Peyer's patch (tissue), 4 donors: Measurements from ENCODE around the gene PODXL2. TPM values are rescaled to one million over a fixed set of nuclear protein-coding genes. Genes with fewer than 3 reads are reported as not detected.
A peak's percentile ranks its signal among the peaks of the same experiment; 100 is the strongest.

Experiments
- DNase-seq, 3 donors: peaks; one replicate each; pipeline ENCODE4 v3.0.0-alpha.2; 2017 to 2019
- H3K27ac ChIP-seq, 4 donors: fragments of 200-600 bp; sonication (generic); one replicate each; pipeline ENCODE4 v1.5.1; 2016 to 2019
- H3K27me3 ChIP-seq, 2 donors: fragments of 200-600 bp; sonication (generic); one replicate each; pipeline ENCODE4 v1.5.1; 2019
- H3K36me3 ChIP-seq, 3 donors: fragments of 200-600 bp; sonication (generic); one replicate each; pipeline ENCODE4 v1.5.1; 2016 to 2019
- H3K4me1 ChIP-seq, 4 donors: fragments of 200-600 bp; sonication (generic); one replicate each; pipeline ENCODE4 v1.5.1; 2016 to 2019
- H3K4me3 ChIP-seq, 4 donors: fragments of 200-600 bp; sonication (generic); 1 replicate in 3 of 4; 2 replicates in 1 of 4; pipeline ENCODE4 v1.5.1; 2016 to 2019; ENCODE audit warnings: mild to moderate bottlenecking in 1 of 4
- H3K9me3 ChIP-seq, 4 donors: fragments of 200-600 bp; sonication (generic); one replicate each; pipeline ENCODE4 v1.5.1; 2016 to 2019; ENCODE audit warnings: mild to moderate bottlenecking in 1 of 4
- POLR2A ChIP-seq, 2 donors: fragments of 450-650 bp; IDR thresholded peaks; one replicate each; pipeline ENCODE4 v1.5.1; 2017; ENCODE audit warnings: antibody characterized with exemption in 2 of 2, mild to moderate bottlenecking in 2 of 2, moderate library complexity in 2 of 2
- total RNA-seq, 4 donors: library from RNA; depleted of rRNA; stranded (reverse); fragments of >200 nt; gene quantifications; one replicate each; pipeline ENCODE4 v1.1.0, GENCODE V29; 2016
- TF ChIP-seq, protein P1 (sequence below), 6 experiments: fragments of 450-650 bp in 4 of 6; fragments of 200-600 bp in 2 of 6; sonication (generic) in 1 of 6; IDR thresholded peaks; one replicate each; pipeline ENCODE4 v1.5.1; 2017 to 2019; ENCODE audit warnings: antibody characterized with exemption in 6 of 6, mild to moderate bottlenecking in 3 of 6, moderate library complexity in 1 of 6

Gene PODXL2
- total RNA-seq, 4 donors from 2014 or later, result 7.4 to 15.6 (median 9.9) TPM

DNA sequence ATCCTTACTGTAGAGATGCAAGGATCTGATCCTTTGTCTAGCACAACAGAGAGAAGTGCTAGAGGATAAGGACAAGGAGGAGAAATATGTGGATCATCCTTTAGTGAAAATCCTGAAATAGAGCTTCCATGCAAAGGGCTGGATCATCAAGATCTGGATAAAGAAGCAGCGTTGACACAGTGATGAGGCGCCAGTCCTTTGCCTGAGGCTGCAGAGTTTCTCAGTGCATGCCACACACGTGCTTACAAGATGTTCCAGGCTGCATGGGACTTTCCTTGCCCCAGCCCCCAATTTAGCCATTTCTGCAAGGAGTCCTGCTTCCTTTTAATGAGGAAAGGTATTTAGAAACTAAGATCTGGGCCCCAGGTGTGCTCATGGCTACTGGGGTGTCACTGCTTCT is 36.6 kb downstream of the PODXL2 start:
- TF ChIP-seq, protein P1, sequence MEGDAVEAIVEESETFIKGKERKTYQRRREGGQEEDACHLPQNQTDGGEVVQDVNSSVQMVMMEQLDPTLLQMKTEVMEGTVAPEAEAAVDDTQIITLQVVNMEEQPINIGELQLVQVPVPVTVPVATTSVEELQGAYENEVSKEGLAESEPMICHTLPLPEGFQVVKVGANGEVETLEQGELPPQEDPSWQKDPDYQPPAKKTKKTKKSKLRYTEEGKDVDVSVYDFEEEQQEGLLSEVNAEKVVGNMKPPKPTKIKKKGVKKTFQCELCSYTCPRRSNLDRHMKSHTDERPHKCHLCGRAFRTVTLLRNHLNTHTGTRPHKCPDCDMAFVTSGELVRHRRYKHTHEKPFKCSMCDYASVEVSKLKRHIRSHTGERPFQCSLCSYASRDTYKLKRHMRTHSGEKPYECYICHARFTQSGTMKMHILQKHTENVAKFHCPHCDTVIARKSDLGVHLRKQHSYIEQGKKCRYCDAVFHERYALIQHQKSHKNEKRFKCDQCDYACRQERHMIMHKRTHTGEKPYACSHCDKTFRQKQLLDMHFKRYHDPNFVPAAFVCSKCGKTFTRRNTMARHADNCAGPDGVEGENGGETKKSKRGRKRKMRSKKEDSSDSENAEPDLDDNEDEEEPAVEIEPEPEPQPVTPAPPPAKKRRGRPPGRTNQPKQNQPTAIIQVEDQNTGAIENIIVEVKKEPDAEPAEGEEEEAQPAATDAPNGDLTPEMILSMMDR (IDR thresholded peaks at IDR 0.05), result no peak
- TF ChIP-seq POLR2A (IDR thresholded peaks at IDR 0.05), result no peak
- no peaks in the 10 kb centered on the region for H3K9me3 ChIP-seq
- H3K27me3 ChIP-seq, result no peaks in the 10 kb centered on the region
- no peak overlapping the region for H3K27ac ChIP-seq
- no peak overlapping the region for H3K4me3 ChIP-seq
- H3K36me3 ChIP-seq, result no peaks in the 10 kb centered on the region
- DNase-seq, result no peak
- no peaks in the 10 kb centered on the region for H3K4me1 ChIP-seq

DNA sequence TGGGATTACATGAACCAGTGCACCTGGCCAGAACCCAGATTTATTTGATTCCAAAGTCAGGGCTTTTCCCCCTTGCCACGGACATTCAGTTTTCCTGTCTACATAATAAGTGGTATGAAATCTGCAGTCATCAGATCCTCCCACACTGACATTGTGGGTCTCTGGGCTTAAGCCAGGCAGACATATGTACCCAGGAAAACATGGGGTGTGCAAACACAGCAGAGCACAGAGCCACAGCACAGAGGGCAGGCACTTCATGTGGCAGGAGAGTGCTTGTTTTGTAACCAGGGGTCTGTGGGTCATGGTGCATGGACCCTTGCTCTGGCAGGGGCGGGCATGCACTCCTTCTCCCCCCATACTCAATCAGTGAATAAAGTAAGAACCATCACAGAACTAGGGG is 37.7 kb downstream of the PODXL2 start:
- H3K36me3 ChIP-seq, result no peaks in the 10 kb centered on the region
- H3K9me3 ChIP-seq, result no peaks in the 10 kb centered on the region
- peaks cover 0 to 4% (median under 1%) of the 10 kb centered on the region in 4 donors for H3K4me1 ChIP-seq
- H3K4me3 ChIP-seq, result no peak overlapping the region
- TF ChIP-seq POLR2A (IDR thresholded peaks at IDR 0.05), result no peak
- TF ChIP-seq, protein P1 (IDR thresholded peaks at IDR 0.05), result no peak
- H3K27me3 ChIP-seq, result no peaks in the 10 kb centered on the region
- H3K27ac ChIP-seq, result no peak overlapping the region
- no peak for DNase-seq

DNA sequence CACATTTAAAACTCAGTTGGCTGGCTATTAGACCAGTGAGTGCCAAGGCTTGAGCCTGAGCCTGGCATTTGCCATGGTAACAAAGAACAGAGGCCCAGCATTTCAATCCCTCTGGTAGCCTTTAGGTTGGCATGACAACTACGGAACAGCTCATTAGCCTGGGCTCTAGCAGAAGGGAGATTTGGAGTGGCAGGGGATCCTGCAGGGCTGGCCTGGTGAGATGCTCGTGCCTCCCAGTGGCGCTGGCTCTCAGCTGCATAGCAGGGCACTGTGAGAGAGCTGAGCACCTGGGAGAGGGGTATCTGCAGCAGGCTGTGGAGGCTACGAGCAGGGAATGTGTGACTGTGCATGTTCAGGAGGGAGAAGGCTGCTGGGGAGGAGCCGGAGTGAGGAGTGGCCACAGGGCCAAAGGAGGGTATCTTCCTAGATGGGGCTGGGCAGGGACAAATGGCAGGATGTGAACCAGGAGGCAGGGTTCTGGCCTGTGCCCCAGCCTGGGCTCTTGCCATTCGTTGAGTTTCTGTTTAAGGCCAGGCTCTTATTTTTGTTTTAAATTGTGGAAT is 38.2 kb downstream of the PODXL2 start:
- H3K36me3 ChIP-seq, result no peaks in the 10 kb centered on the region
- H3K9me3 ChIP-seq, result no peaks in the 10 kb centered on the region
- H3K4me3 ChIP-seq, result no peak overlapping the region
- H3K4me1 ChIP-seq, result peaks cover 0 to 7% (median 3%) of the 10 kb centered on the region in 4 donors
- TF ChIP-seq, protein P1 (IDR thresholded peaks at IDR 0.05), result no peak
- no peak for TF ChIP-seq POLR2A (IDR thresholded peaks at IDR 0.05)
- no peak overlapping the region for H3K27ac ChIP-seq
- no peak for DNase-seq
- no peaks in the 10 kb centered on the region for H3K27me3 ChIP-seq

DNA sequence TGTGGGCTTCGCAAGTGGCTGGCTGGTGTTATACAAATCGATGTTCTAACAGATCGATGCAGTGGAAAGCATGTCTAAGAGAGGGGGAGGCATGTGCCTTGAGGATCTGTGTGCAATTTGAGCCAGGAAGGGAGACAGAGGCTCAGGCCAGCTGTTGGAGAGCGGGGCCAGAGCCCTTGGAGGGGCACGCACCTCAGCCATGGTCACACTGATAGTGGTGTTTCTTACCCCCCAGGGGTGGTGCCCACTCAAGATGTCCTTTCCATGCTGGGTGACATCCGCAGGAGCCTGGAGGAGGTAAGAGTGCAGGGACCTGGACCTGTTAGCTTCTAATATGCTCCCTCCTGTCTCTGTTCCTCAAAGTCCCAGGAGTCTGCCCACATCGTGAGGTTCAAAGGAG is 39.9 kb downstream of the PODXL2 start:
- peak in 1 of 3 donors; percentile 34 for DNase-seq
- H3K9me3 ChIP-seq, result no peaks in the 10 kb centered on the region
- TF ChIP-seq, protein P1 (IDR thresholded peaks at IDR 0.05), result no peak
- no peak for TF ChIP-seq POLR2A (IDR thresholded peaks at IDR 0.05)
- no peak overlapping the region for H3K27ac ChIP-seq
- no peaks in the 10 kb centered on the region for H3K27me3 ChIP-seq
- H3K36me3 ChIP-seq, result no peaks in the 10 kb centered on the region
- H3K4me3 ChIP-seq, result no peak overlapping the region
- H3K4me1 ChIP-seq, result peaks cover 0 to 14% (median 5%) of the 10 kb centered on the region in 4 donors

DNA sequence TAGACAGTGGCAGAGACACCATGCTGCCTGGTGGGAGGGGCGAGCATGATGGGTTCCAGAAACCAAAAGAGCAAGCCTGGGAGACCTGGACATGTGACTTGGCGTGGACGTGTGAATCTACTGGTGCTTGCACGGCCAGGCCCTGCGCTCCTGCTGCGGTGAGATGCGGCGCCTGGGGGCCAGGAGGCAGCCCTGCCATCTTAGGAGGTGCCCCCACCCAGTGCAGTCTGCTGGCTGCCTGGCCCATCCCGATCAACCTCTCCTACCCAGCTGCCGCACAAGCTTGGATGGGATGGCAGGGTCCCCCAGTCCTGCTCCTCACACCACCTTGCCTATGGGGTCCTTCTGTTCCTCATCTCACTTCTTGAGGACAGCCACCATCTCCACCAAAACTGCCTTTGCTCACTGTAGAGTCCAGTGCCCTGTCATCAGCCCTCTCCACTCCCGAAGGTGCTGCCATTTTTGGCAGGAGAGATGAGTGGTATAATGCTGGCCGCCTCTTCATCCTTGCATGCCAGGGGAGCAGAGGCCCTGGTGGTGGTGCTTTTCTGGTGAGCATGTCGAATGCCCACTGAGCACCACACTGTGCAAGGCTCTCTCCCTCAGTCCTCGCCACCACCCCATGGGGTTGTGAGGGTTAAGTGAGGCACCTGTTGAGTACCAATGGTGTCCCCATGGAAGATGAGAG is 40.7 kb downstream of the PODXL2 start:
- DNase-seq, result no peak
- no peak for TF ChIP-seq POLR2A (IDR thresholded peaks at IDR 0.05)
- peaks cover 0 to 3% (median 0%) of the 10 kb centered on the region in 3 donors for H3K36me3 ChIP-seq

DNA sequence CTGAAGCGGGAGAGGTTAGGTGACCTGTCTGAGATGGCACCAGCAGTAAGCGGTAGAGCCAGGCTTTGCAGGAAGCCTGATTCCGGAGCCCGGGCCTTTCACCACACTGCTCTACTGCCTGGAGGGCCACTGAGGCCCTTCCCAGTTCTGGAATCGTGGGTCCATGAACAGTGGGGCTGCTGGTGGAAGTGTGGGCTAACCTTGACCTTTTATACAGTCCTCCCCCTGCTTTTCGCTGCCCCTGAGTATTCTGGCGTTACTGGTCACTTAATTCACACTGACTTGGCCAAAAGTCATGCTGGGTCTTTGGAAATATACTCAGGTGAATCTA is 41.2 kb downstream of the PODXL2 start:
- DNase-seq, result no peak
- H3K27me3 ChIP-seq, result no peaks in the 10 kb centered on the region
- TF ChIP-seq, protein P1 (IDR thresholded peaks at IDR 0.05), result no peak
- TF ChIP-seq POLR2A (IDR thresholded peaks at IDR 0.05), result no peak

More for the DNA sequence above, 40.7 kb downstream of the PODXL2 start:
- Histone ChIP-seq H3K9me3 (no peaks in the 10 kb centered on the region), H3K4me1 (peaks cover 0 to 19% (median 7%) of the 10 kb centered on the region in 4 donors), H3K4me3 (no peak overlapping the region), H3K27me3 (no peaks in the 10 kb centered on the region), H3K27ac (no peak overlapping the region)

More for the DNA sequence above, 41.2 kb downstream of the PODXL2 start:
- Histone ChIP-seq H3K4me3 (no peak overlapping the region), H3K36me3 (peaks cover 0 to 5% (median 0%) of the 10 kb centered on the region in 3 donors), H3K9me3 (no peaks in the 10 kb centered on the region), H3K4me1 (peaks cover 0 to 20% (median 7%) of the 10 kb centered on the region in 4 donors), H3K27ac (no peak overlapping the region)
